AG10803 (cell line): ENCODE measurements around the gene RFNG.

Source experiments
- DNase-seq: peaks from one replicate; pipeline ENCODE4 v3.0.0; 2010; ENCODE audit warnings: low read depth
- H3K4me3 ChIP-seq: 2 replicates; pipeline ENCODE4 v1.5.1; 2011; ENCODE audit warnings: mild to moderate bottlenecking, low read length, control low read depth
- TF ChIP-seq, protein P1 (sequence below): conservative IDR thresholded peaks from 2 replicates; pipeline ENCODE4 v1.5.1; 2011; ENCODE audit warnings: mild to moderate bottlenecking, low read length, control low read depth, inconsistent platforms

The RFNG gene

DNA sequence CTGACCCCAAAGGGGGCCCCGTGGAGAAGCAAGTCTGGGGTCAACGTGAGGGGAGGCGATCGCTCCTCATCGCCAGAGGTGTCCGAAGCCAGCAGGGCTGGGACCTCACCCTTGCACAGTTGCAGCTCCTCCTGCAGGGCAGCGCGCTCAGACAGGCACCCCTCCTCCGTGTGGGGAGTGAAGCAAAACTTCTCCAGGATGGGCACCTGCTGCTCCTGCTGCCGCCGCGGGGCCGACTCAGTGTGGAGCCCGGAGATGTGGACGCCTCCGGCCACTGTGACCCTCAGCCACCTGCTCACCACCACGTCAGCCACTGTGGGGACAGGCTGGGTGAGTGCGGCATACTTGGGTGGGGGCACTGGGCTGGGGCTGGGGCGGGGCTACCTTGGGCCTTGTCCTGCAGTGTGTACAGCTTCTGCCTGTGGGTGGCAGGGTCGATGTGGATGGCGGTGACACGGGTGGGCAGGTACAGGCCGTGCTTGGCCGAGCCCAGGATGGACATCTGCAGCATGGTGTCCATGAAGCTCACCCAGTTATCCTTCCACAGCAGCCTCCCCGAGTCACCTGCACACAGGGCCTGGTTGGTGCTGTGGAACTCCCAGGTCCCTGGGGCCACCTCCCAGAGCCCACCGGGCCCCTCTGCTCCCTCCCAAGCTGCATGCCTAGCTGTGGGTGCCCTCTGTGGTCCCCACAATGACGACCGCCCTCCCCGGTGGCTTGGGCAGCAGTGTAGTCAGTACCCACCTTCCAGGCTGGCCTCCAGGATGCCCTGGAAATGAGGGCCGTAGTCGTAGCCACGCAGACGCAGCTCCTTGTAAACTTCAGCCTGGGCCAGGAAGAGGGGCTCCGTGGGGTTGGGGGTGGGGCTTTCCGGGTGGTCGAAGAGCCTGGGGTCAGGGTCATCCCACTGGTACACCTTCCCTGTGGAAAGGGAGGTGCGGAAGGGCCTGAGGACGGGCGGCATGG, 35.6 kb upstream of the RFNG start:
- H3K4me3 ChIP-seq: no peak overlapping the region
- TF ChIP-seq, protein P1, sequence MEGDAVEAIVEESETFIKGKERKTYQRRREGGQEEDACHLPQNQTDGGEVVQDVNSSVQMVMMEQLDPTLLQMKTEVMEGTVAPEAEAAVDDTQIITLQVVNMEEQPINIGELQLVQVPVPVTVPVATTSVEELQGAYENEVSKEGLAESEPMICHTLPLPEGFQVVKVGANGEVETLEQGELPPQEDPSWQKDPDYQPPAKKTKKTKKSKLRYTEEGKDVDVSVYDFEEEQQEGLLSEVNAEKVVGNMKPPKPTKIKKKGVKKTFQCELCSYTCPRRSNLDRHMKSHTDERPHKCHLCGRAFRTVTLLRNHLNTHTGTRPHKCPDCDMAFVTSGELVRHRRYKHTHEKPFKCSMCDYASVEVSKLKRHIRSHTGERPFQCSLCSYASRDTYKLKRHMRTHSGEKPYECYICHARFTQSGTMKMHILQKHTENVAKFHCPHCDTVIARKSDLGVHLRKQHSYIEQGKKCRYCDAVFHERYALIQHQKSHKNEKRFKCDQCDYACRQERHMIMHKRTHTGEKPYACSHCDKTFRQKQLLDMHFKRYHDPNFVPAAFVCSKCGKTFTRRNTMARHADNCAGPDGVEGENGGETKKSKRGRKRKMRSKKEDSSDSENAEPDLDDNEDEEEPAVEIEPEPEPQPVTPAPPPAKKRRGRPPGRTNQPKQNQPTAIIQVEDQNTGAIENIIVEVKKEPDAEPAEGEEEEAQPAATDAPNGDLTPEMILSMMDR: no peak
- DNase-seq: no peak

DNA sequence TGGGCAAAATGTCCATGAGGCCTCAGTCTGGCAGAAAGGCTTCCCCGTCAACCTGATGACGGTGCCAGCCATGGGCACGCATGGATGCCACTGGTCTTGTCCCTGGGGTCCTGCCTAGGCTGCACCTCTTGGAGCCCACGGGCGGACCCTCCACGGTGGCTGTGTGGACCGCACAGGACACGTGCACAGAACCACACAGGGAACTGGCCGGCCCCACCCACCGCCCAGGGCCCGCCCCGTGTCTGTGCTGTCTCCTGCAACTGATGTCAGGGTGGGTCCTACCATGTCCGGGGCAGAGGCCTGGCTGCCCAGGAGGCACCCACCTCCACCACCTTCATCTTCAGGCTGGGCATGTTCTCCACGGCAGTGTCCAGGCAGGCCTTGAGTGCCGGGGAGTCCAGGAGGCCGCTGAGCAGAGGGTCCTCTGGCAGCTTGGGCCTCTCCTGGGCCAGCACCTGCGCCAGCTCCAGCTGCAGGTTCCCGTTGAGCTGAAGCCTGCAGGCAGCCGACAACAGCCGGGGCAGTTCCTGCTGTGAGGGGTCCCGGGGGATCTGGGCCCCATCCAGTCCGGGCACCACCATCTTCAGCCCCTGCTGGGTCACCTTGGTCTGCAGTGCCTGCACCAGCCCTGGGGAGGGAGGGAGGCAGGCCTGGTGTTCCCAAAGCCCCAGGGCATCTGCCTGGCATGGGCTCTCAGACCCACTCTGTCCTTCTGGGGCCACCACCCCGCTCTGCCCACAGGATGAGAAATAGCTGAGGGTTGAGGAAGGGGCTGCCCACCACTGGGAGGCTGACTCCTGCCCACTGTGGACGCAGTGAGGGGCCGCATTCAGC, 34.5 kb upstream of the RFNG start:
- no peak for DNase-seq
- TF ChIP-seq, protein P1: no peak
- no peak overlapping the region for H3K4me3 ChIP-seq

DNA sequence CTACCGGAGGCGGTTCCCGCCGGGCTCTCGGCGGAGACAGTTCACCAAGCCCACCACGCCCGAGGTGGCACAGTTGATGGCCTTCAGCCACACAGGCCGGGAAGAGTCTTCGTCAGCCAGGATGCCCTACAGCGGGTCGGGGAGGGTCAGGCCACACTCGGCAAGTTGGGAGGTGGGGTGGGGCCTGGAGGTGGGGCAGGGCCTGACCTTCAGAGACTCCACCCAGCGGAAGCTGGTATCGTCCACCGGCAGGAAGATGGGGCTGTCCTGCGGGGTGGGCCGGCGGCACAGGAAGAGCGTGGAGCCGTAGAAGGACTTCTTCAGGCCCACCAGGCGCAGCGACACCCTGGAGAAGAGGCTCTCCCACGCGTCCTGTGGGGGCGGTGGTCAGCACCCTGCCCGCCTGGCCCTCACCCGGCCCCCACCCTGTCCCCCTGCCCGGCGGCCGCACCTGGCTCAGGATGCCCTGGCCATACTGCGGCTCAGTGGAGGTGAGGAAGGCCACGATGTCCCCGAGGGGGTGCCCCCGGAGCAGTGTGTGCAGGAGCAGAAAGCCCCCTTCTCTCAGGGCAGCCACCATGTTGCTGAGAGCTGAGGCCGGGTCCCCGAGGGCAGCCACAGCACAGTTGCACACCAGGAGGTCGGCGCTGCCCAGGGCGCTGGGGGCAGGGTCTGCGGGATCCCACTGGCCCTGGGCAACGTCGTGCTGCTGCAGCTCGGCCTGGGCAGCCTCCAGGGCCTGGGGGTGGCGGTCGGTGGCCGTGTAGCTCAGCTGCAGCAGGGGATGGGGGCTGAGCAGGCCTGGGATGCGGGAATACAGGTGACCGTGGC, 33.6 kb upstream of the RFNG start:
- no peak for DNase-seq
- TF ChIP-seq, protein P1: no peak
- no peak overlapping the region for H3K4me3 ChIP-seq

DNA sequence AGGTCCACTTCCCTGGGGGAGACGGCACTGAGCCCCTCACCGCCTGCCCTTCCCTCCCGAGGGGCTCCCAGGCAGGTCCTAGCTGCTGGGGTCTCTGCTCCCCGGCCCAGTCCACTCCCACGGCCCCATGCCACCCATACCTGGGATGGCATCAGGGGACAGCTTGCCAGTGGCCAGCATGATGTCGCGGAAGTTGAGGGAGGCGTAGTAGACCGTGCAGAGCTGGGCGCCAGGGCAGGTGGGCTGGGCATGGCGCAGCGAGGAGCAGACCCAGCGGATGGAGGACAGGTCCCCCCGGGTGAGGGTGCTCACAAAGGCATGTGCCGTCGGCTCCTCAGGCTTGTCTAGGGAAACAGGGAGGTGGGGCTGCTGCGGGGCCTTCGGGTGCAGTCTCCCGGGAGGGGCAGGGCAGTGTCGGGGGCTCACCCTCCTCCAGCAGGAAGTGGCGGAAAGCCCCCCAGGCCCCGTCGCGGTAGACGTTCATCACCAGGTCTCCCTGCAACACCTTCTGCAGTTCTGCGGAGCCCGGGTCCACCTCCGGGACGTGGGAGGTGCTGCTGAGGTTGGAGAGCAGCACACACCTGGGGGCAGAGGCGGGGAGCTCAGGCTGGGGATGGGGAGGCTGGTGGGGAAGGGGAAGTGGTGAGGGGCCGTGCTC, 32.9 kb upstream of the RFNG start:
- H3K4me3 ChIP-seq: no peak overlapping the region
- DNase-seq: no peak
- TF ChIP-seq, protein P1: no peak

DNA sequence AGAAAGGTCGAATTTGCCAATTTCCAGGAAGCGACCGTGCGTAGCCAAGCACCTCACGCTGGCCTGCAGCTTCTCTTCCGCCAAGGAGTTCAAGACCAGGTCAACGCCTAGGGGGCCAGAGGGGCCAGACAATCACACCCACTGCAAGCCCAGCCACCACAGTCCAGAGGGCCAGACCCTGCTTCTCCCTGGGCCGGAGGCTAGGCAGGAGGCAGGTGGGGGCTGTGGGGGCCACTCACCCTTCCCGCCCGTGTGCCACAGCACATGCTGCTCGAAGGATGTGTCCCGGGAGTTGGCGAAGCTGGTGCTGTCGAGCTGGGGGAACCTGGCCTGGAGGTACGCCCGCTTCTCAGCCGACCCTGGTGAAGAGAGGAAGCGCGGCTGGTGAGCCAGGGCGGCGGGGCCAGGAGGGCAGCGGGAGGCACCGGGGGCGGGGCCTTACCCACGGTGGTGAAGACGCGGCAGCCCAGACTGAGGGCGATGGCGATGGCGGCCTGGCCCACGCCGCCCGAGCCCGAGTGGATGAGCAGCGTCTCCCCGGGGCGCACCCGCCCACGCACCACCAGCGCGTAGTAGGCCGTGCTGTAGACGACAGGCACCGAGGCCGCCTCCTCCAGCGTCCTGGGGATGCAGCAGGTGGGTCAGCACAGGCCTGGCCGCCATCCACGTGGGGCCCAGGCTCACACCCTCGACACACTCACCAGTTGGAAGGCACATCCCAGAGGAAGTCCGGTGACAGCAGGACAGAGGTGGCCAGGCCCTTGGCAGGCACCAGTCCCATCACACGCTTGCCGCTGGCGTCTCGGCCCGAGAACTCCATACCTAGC, 32.1 kb upstream of the RFNG start:
- no peak for DNase-seq
- no peak overlapping the region for H3K4me3 ChIP-seq

More for the DNA sequence above, 32.1 kb upstream of the RFNG start:
- TF ChIP-seq, protein P1: no peak
